GM12878 (cell line): ENCODE measurements around the gene MTNR1A. TPM values are rescaled to one million over a fixed set of nuclear protein-coding genes. Genes with fewer than 3 reads are reported as not detected.

Experiments
- ATAC-seq: fragments of 200-7000 bp; cut with Tn5 transposase; 3 replicates; pipeline ENCODE4 v1.9.1; 2020; ENCODE audit warnings: mild to moderate bottlenecking, moderate library complexity
- BruUV-seq: library from RNA; stranded (reverse); fragments of 400-500 nt; replicated peaks from 2 replicates; lab custom pipeline; 2021; lab: Mats Ljungman, UMichigan
- CTCF ChIA-PET: fragments of 300-600 bp; sonication (Branson Sonifier 250); formaldehyde crosslinking; extraction: SDS; loops from one replicate; lab custom pipeline; 2021; ENCODE audit warnings: inconsistent platforms; lab: Yijun Ruan, JAX
- POLR2A ChIA-PET: fragments of 350-600 bp; formaldehyde crosslinking; extraction: SDS; loops from one replicate; lab custom pipeline; 2021; ENCODE audit warnings: inconsistent platforms; lab: Charles Lee
- RAD21 ChIA-PET: fragments of 300-600 bp; sonication (Branson Sonifier 250); formaldehyde crosslinking; loops from one replicate; lab custom pipeline; 2023; ENCODE audit warnings: antibody characterized with exemption; ENCODE audit not compliant: unreplicated experiment; lab: Charles Lee
- SMC1A ChIA-PET: fragments of 300-600 bp; sonication (Branson Sonifier 250); formaldehyde crosslinking; loops from one replicate; lab custom pipeline; 2023; ENCODE audit not compliant: unreplicated experiment, uncharacterized antibody; lab: Charles Lee
- DNase-seq: peaks from one replicate; pipeline ENCODE4 v3.0.0-alpha.2; 2011; ENCODE audit warnings: low read depth, low spot score
- FAIRE-seq: peaks from 3 replicates; lab custom pipeline; 2011; peaks lifted over from hg19 to GRCh38; lab: Jason Lieb, UNC
- H2AFZ ChIP-seq: 2 replicates; pipeline ENCODE4 v1.6.0; 2011; ENCODE audit warnings: low read depth, low read length, control low read depth; ENCODE audit not compliant: control insufficient read depth
- H3K27ac ChIP-seq: 2 replicates; pipeline ENCODE4 v1.5.1; 2011; ENCODE audit warnings: control low read depth; ENCODE audit not compliant: control insufficient read depth, insufficient read depth
- H3K27me3 ChIP-seq, 2 experiments: replicated peaks in 1 of 2; 2 replicates each; pipeline versions ENCODE4 v1.6.0 to v1.6.1; 2011; ENCODE audit warnings: low read length in 1 of 2; ENCODE audit not compliant: control insufficient read depth in 2 of 2, insufficient read depth in 2 of 2
- H3K36me3 ChIP-seq, 2 experiments: 2 replicates each; pipeline ENCODE4 v1.5.1; 2011; ENCODE audit warnings: low read length in 1 of 2; ENCODE audit not compliant: control insufficient read depth in 2 of 2, insufficient read depth in 2 of 2
- H3K4me1 ChIP-seq: 2 replicates; pipeline ENCODE4 v1.6.1; 2011; ENCODE audit warnings: mild to moderate bottlenecking, low read length, moderate library complexity, mixed read lengths; ENCODE audit not compliant: control insufficient read depth, insufficient read depth
- H3K4me2 ChIP-seq: 2 replicates; pipeline ENCODE4 v1.6.0; 2011; ENCODE audit warnings: control low read depth; ENCODE audit not compliant: control insufficient read depth, insufficient read depth
- H3K4me3 ChIP-seq: fragments of 200-600 bp; sonication (generic); 2 replicates; pipeline ENCODE4 v1.5.1; 2016
- H3K79me2 ChIP-seq: 2 replicates; pipeline ENCODE4 v1.6.0; 2011; ENCODE audit warnings: low read length; ENCODE audit not compliant: control insufficient read depth, insufficient read depth
- H3K9ac ChIP-seq: 2 replicates; pipeline ENCODE4 v1.8.0; 2011; ENCODE audit warnings: low read length, control low read depth, mixed read lengths; ENCODE audit not compliant: control insufficient read depth, insufficient read depth
- H3K9me3 ChIP-seq: replicated peaks from 3 replicates; pipeline ENCODE4 v1.5.1; 2011; ENCODE audit warnings: mild to moderate bottlenecking, low read length; ENCODE audit not compliant: control insufficient read depth, insufficient read depth
- H4K20me1 ChIP-seq: 2 replicates; pipeline ENCODE4 v1.6.0; 2011; ENCODE audit not compliant: control insufficient read depth, insufficient read depth
- CREM ChIP-seq: IDR thresholded peaks from 2 replicates; pipeline ENCODE4 v1.6.1; 2014; ENCODE audit warnings: antibody characterized with exemption, low read depth
- ESRRA ChIP-seq: IDR thresholded peaks from 2 replicates; pipeline ENCODE4 v1.6.1; 2012; ENCODE audit warnings: mild to moderate bottlenecking, low read length, improper control_type of control experiment
- FOS ChIP-seq: IDR thresholded peaks from 3 replicates; pipeline ENCODE4 v1.6.1; 2011; ENCODE audit warnings: borderline replicate concordance; ENCODE audit not compliant: insufficient read length; ENCODE audit errors: extremely low read depth
- HDAC6 ChIP-seq: fragments of 200-600 bp; sonication (generic); IDR thresholded peaks from one replicate; pipeline ENCODE4 v1.8.0; 2017; ENCODE audit warnings: antibody characterized with exemption; ENCODE audit not compliant: unreplicated experiment
- MEF2B ChIP-seq: fragments of 450-650 bp; IDR thresholded peaks from 2 replicates; pipeline ENCODE4 v1.6.1; 2018; ENCODE audit warnings: mild to moderate bottlenecking, moderate library complexity; ENCODE audit not compliant: partially characterized antibody, poor library complexity, severe bottlenecking
- POU2F2 ChIP-seq: IDR thresholded peaks from 3 replicates; pipeline ENCODE4 v1.6.1; 2011; ENCODE audit warnings: low read depth, mild to moderate bottlenecking, low read length, borderline replicate concordance
- RBBP5 ChIP-seq: fragments of 200-600 bp; sonication (generic); conservative IDR thresholded peaks from 2 replicates; pipeline ENCODE4 v1.6.1; 2016
- SIN3A ChIP-seq: IDR thresholded peaks from 2 replicates; pipeline ENCODE4 v1.6.1; 2012; ENCODE audit warnings: low read depth, low read length, improper control_type of control experiment
- SMAD1 ChIP-seq: fragments of 450-650 bp; IDR thresholded peaks from 2 replicates; pipeline ENCODE4 v1.6.1; 2018; ENCODE audit warnings: mild to moderate bottlenecking, low read depth; ENCODE audit not compliant: partially characterized antibody
- SMARCA5 ChIP-seq: fragments of 450-650 bp; IDR thresholded peaks from 2 replicates; pipeline ENCODE4 v1.6.1; 2017; ENCODE audit warnings: mild to moderate bottlenecking
- WGBS: methylation state at CpG from one replicate; pipeline ENCODE4 v1.1.6; 2016; ENCODE audit warnings: low lambda C conversion rate; ENCODE audit not compliant: insufficient replicate concordance, insufficient coverage; ENCODE audit errors: missing lambda C conversion rate; 5-methylcytosine and 5-hydroxymethylcytosine counted together
- in situ Hi-C: fragments of 300-500 bp; cut with MboI; formaldehyde crosslinking; loops from 9 replicates; pipeline ENCODE4 v1.14.3; 2018; ENCODE audit warnings: mixed read lengths
- intact Hi-C: fragments of 100-400 bp; cut with micrococcal nuclease; formaldehyde crosslinking; loops from one replicate; pipeline ENCODE4 v1.14.2; 2022; ENCODE audit not compliant: unreplicated experiment
- polyA plus RNA-seq, 11 experiments: library from polyadenylated mRNA; depleted of rRNA in 4 of 11; unstranded in 6 of 11; stranded (reverse) in 5 of 11; fragments of >200 nt; fragmentation: Nextera tagmentation in 4 of 11; fragmentation: Illumina TruSeq in 1 of 11; extraction: Ambion mirVana in 4 of 11; extraction: Trizol in 1 of 11; gene quantifications; 1 replicate in 1 of 11; 2 replicates in 10 of 11; pipeline versions ENCODE4 v1.2.1 to v1.2.3, GENCODE V29; 2011 to 2016; ENCODE audit warnings: inconsistent platforms in 2 of 11, missing spikeins in 2 of 11, low read depth in 1 of 11
- total RNA-seq, 4 experiments: library from RNA; depleted of rRNA in 3 of 4; stranded (reverse); fragments of >200 nt in 3 of 4; fragmentation: Illumina TruSeq in 1 of 4; extraction: Trizol in 1 of 4; gene quantifications; 2 replicates each; pipeline versions ENCODE4 v1.2.1 to v1.2.3, GENCODE V29; 2013 to 2021

MTNR1A gene
- total and polyA plus RNA-seq, 10 of the 15 experiments (the other 5 are each of a cell fraction or from before 2014, with no cell fraction given) = 0.14 TPM; not detected in 9

- TF ChIP-seq ESRRA = no peak
These were observed 26.1 kb upstream of the MTNR1A start (continued) for GRCh38 chr4:186581421-186581820.

- FAIRE-seq (no peak), ATAC-seq (no peak), DNase-seq (no peak)
- Histone ChIP-seq H3K27me3 (no peaks in the 10 kb centered on the region), H3K9ac (no peak overlapping the region), H4K20me1 (no peaks in the 10 kb centered on the region), H3K4me3 (no peak overlapping the region), H3K36me3 (no peaks in the 10 kb centered on the region), H2AFZ (no peak overlapping the region), H3K79me2 (no peaks in the 10 kb centered on the region), H3K4me2 (no peak overlapping the region), H3K4me1 (no peaks in the 10 kb centered on the region), H3K27ac (no peak overlapping the region), H3K9me3 (no peaks in the 10 kb centered on the region)
- intact Hi-C loops (loop anchor here (10.0 kb wide), 1 partner anchor 106 kb away; no protein-coding TSS in a partner anchor), in situ Hi-C loops (no loop called here)
- ChIA-PET SMC1A (no interaction called here), CTCF (no interaction called here), POLR2A (no interaction called here), RAD21 (no interaction called here)
- no peak for TF ChIP-seq CREM
- TF ChIP-seq MEF2B = no peak
- no peak for TF ChIP-seq RBBP5
- no peak for TF ChIP-seq SMARCA5
- TF ChIP-seq SMAD1 = no peak
- TF ChIP-seq FOS = no peak
- no peak for TF ChIP-seq HDAC6
- TF ChIP-seq SIN3A = no peak
- no peak for TF ChIP-seq POU2F2
- no TSS peak for BruUV-seq
- 0% methylated on average over 1 of the region's 1 CpG for WGBS
These were observed 25.3 kb upstream of the MTNR1A start for GRCh38 chr4:186580669-186581068.
